Neural cell (in vitro differentiated cells): ENCODE data around the gene ACAA1.

Source experiments
- EP300 ChIP-seq: fragments of 450-650 bp; conservative IDR thresholded peaks from 2 replicates; pipeline ENCODE4 v1.6.1; 2014; ENCODE audit warnings: antibody characterized with exemption, mild to moderate bottlenecking, moderate library complexity; ENCODE audit not compliant: poor library complexity, severe bottlenecking
- EZH2 ChIP-seq: fragments of 200-600, 300-800 bp; shearing (Covaris generic), sonication (generic); IDR thresholded peaks from 2 replicates; pipeline ENCODE4 v1.6.1; 2014; ENCODE audit warnings: antibody characterized with exemption, low read length, borderline replicate concordance, mild to moderate bottlenecking; ENCODE audit not compliant: insufficient read depth, poor library complexity, severe bottlenecking
- POLR2AphosphoS5 ChIP-seq: IDR thresholded peaks from 2 replicates; pipeline ENCODE4 v1.6.1; 2012
- RAD21 ChIP-seq: fragments of 450-650 bp; conservative IDR thresholded peaks from 2 replicates; pipeline ENCODE4 v1.6.1; 2014; ENCODE audit warnings: antibody characterized with exemption, mild to moderate bottlenecking, moderate library complexity
- SMC3 ChIP-seq: fragments of 450-650 bp; conservative IDR thresholded peaks from 2 replicates; pipeline ENCODE4 v1.6.1; 2014; ENCODE audit warnings: antibody characterized with exemption, mild to moderate bottlenecking, moderate library complexity; ENCODE audit not compliant: poor library complexity
- TF ChIP-seq, protein P1 (sequence below): fragments of 450-650 bp; IDR thresholded peaks from 2 replicates; pipeline ENCODE4 v1.5.1; 2014; ENCODE audit warnings: antibody characterized with exemption, mild to moderate bottlenecking, moderate library complexity; ENCODE audit not compliant: poor library complexity, severe bottlenecking
- TF ChIP-seq, protein P2 (sequence below): IDR thresholded peaks from 2 replicates; pipeline ENCODE4 v1.6.1; 2012; ENCODE audit warnings: borderline replicate concordance

DNA sequence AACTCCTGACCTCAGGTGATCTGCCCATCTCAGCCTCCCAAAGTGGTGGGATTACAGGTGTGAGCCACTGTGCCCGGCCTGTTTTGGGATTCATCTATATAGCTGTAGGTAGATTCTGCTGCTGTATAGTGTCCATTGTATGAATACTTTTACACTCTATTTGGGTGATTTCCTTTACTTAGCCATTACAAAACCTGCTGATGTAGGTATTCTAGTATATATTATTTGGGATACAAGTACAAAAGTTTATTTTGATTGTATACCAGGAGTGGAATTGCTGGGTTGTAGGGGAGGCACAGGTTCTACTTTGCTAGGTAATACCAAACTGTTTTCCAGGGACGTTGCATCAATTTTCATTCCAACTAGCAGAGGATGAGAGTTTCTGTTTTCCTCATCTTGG lies 18.9 kb upstream of the ACAA1 start:
- TF ChIP-seq, protein P1, sequence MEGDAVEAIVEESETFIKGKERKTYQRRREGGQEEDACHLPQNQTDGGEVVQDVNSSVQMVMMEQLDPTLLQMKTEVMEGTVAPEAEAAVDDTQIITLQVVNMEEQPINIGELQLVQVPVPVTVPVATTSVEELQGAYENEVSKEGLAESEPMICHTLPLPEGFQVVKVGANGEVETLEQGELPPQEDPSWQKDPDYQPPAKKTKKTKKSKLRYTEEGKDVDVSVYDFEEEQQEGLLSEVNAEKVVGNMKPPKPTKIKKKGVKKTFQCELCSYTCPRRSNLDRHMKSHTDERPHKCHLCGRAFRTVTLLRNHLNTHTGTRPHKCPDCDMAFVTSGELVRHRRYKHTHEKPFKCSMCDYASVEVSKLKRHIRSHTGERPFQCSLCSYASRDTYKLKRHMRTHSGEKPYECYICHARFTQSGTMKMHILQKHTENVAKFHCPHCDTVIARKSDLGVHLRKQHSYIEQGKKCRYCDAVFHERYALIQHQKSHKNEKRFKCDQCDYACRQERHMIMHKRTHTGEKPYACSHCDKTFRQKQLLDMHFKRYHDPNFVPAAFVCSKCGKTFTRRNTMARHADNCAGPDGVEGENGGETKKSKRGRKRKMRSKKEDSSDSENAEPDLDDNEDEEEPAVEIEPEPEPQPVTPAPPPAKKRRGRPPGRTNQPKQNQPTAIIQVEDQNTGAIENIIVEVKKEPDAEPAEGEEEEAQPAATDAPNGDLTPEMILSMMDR, result no peak
- TF ChIP-seq SMC3 (no peak), EP300 (no peak), POLR2AphosphoS5 (no peak), EZH2 (no peak), RAD21 (no peak)
- TF ChIP-seq, protein P2, sequence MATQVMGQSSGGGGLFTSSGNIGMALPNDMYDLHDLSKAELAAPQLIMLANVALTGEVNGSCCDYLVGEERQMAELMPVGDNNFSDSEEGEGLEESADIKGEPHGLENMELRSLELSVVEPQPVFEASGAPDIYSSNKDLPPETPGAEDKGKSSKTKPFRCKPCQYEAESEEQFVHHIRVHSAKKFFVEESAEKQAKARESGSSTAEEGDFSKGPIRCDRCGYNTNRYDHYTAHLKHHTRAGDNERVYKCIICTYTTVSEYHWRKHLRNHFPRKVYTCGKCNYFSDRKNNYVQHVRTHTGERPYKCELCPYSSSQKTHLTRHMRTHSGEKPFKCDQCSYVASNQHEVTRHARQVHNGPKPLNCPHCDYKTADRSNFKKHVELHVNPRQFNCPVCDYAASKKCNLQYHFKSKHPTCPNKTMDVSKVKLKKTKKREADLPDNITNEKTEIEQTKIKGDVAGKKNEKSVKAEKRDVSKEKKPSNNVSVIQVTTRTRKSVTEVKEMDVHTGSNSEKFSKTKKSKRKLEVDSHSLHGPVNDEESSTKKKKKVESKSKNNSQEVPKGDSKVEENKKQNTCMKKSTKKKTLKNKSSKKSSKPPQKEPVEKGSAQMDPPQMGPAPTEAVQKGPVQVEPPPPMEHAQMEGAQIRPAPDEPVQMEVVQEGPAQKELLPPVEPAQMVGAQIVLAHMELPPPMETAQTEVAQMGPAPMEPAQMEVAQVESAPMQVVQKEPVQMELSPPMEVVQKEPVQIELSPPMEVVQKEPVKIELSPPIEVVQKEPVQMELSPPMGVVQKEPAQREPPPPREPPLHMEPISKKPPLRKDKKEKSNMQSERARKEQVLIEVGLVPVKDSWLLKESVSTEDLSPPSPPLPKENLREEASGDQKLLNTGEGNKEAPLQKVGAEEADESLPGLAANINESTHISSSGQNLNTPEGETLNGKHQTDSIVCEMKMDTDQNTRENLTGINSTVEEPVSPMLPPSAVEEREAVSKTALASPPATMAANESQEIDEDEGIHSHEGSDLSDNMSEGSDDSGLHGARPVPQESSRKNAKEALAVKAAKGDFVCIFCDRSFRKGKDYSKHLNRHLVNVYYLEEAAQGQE, result no peak
